Parathyroid adenoma (tissue), 2 donors: ENCODE measurements around the gene FNDC3B.

Experiments
- H2AFZ ChIP-seq: fragments of 300-600 bp; sonication (generic); one replicate; pipeline ENCODE4 v1.7.0; 2017; ENCODE audit warnings: antibody characterized with exemption, mild to moderate bottlenecking
- H3K27ac ChIP-seq: fragments of 300-600 bp; sonication (generic); one replicate; pipeline ENCODE4 v1.7.0; 2017
- H3K27me3 ChIP-seq: fragments of 300-600 bp; sonication (generic); one replicate; pipeline ENCODE4 v1.7.0; 2017; ENCODE audit warnings: low read length; ENCODE audit not compliant: control insufficient read depth, insufficient read depth
- H3K36me3 ChIP-seq: fragments of 300-600 bp; sonication (generic); one replicate; pipeline ENCODE4 v1.7.0; 2017; ENCODE audit warnings: low read length; ENCODE audit not compliant: control insufficient read depth, insufficient read depth
- H3K4me1 ChIP-seq: fragments of 300-600 bp; sonication (generic); one replicate; pipeline ENCODE4 v1.7.0; 2017; ENCODE audit warnings: control low read depth
- H3K4me2 ChIP-seq: fragments of 300-600 bp; sonication (generic); one replicate; pipeline ENCODE4 v1.7.0; 2017; ENCODE audit warnings: low read length
- H3K4me3 ChIP-seq: fragments of 300-600 bp; sonication (generic); one replicate; pipeline ENCODE4 v1.7.0; 2017; ENCODE audit warnings: low read depth, low read length
- H3K79me2 ChIP-seq: fragments of 300-600 bp; sonication (generic); one replicate; pipeline ENCODE4 v1.7.0; 2017; ENCODE audit warnings: control low read depth
- H3K9ac ChIP-seq: fragments of 300-600 bp; sonication (generic); one replicate; pipeline ENCODE4 v1.7.0; 2017; ENCODE audit warnings: mild to moderate bottlenecking
- H3K9me3 ChIP-seq: fragments of 300-600 bp; sonication (generic); one replicate; pipeline ENCODE4 v1.7.0; 2017; ENCODE audit warnings: low read length; ENCODE audit not compliant: control insufficient read depth
- CTCF ChIP-seq: fragments of 300-600 bp; sonication (generic); IDR thresholded peaks from one replicate; pipeline ENCODE4 v1.7.0; 2017; ENCODE audit warnings: antibody characterized with exemption, mild to moderate bottlenecking
- donor health status: primary hyperparathyroidism.

Gene FNDC3B

GRCh38 chr3:172189987-172190603, 150.7 kb downstream of the FNDC3B start:
- no peak overlapping the region for H3K27ac ChIP-seq
- peaks cover 18% of the 10 kb centered on the region for H3K79me2 ChIP-seq
- no peak for TF ChIP-seq CTCF

GRCh38 chr3:172190980-172191379, 151.6 kb downstream of the FNDC3B start:
- no peak overlapping the region for H3K27ac ChIP-seq
- no peak overlapping the region for H3K4me2 ChIP-seq
- H3K4me3 ChIP-seq = no peak overlapping the region
- H3K4me1 ChIP-seq = peaks cover 8% of the 10 kb centered on the region
- H2AFZ ChIP-seq = no peak overlapping the region
- H3K9me3 ChIP-seq = no peaks in the 10 kb centered on the region
- TF ChIP-seq CTCF = no peak
- H3K27me3 ChIP-seq = no peaks in the 10 kb centered on the region
- H3K36me3 ChIP-seq = no peaks in the 10 kb centered on the region
- H3K9ac ChIP-seq = no peak overlapping the region
- peaks cover 18% of the 10 kb centered on the region for H3K79me2 ChIP-seq

More at GRCh38 chr3:172189987-172190603, 150.7 kb downstream of the FNDC3B start:
- Histone ChIP-seq H3K36me3 (no peaks in the 10 kb centered on the region), H2AFZ (no peak overlapping the region), H3K4me2 (no peak overlapping the region), H3K27me3 (no peaks in the 10 kb centered on the region), H3K9ac (no peak overlapping the region), H3K4me1 (peaks cover 9% of the 10 kb centered on the region), H3K9me3 (no peaks in the 10 kb centered on the region), H3K4me3 (no peak overlapping the region)

GRCh38 chr3:172191629-172192028, 152.3 kb downstream of the FNDC3B start:
- H3K4me1 ChIP-seq = peaks cover 3% of the 10 kb centered on the region
- no peaks in the 10 kb centered on the region for H3K9me3 ChIP-seq
- H3K36me3 ChIP-seq = no peaks in the 10 kb centered on the region
- no peak overlapping the region for H3K9ac ChIP-seq
- H3K27ac ChIP-seq = no peak overlapping the region
- H3K79me2 ChIP-seq = peaks cover 20% of the 10 kb centered on the region
- no peak overlapping the region for H3K4me3 ChIP-seq
- TF ChIP-seq CTCF = no peak
- no peak overlapping the region for H3K4me2 ChIP-seq
- H2AFZ ChIP-seq = no peak overlapping the region
- H3K27me3 ChIP-seq = no peaks in the 10 kb centered on the region

GRCh38 chr3:172192830-172193415, 153.5 kb downstream of the FNDC3B start:
- Histone ChIP-seq H3K4me3 (no peak overlapping the region), H2AFZ (no peak overlapping the region), H3K4me1 (peaks cover 3% of the 10 kb centered on the region), H3K9me3 (no peaks in the 10 kb centered on the region), H3K27me3 (no peaks in the 10 kb centered on the region), H3K9ac (no peak overlapping the region), H3K4me2 (no peak overlapping the region), H3K36me3 (no peaks in the 10 kb centered on the region), H3K79me2 (peaks cover 29% of the 10 kb centered on the region), H3K27ac (no peak overlapping the region)
- no peak for TF ChIP-seq CTCF

- no peaks in the 10 kb centered on the region for H3K36me3 ChIP-seq
- no peak overlapping the region for H2AFZ ChIP-seq
- H3K79me2 ChIP-seq = peaks cover 27% of the 10 kb centered on the region
- no peak overlapping the region for H3K4me3 ChIP-seq
- TF ChIP-seq CTCF = no peak
- H3K27ac ChIP-seq = no peak overlapping the region
- no peaks in the 10 kb centered on the region for H3K9me3 ChIP-seq
- no peaks in the 10 kb centered on the region for H3K27me3 ChIP-seq
- H3K4me2 ChIP-seq = no peak overlapping the region
- H3K9ac ChIP-seq = no peak overlapping the region
- H3K4me1 ChIP-seq = peaks cover 3% of the 10 kb centered on the region
Observed at GRCh38 chr3:172193436-172193835, 154.1 kb downstream of the FNDC3B start.
